Measurements from ENCODE around the gene SCG3. TPM values are rescaled to one million over a fixed set of nuclear protein-coding genes. Genes with fewer than 3 reads are reported as not detected.

The SCG3 gene
- total and polyA plus RNA-seq, 2 of the 4 experiments (the other 2 are of a cell fraction) = 0.02 TPM; not detected in 1

GRCh38 chr15:51672913-51673857, 8.1 kb upstream of the SCG3 start (continued):
- TF ChIP-seq CHD1 (IDR thresholded peaks at IDR 0.05; ENCODE audit: low read depth, low read length) = no peak

DNA sequence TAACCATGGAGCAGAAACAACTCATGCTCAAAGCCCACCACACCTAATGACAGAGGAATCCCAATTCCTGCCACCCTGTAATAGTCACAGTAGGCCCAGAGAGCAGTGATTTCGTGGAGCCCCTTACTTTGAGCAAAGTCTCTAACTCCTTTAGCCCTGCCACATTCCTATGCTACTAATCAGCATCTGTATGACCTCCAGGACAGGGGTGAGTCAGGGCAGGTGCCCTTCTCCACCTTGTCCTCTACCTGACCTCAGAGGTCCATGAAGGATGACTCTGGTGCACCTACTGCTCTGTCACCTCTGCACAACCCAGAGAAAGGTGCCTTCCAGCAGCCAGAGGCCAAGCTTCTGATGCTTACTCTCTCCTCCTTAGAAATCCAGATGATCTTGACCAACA, 6.1 kb upstream of the SCG3 start:
- in situ Hi-C loops (cut with MboI; ENCODE audit: low sequenced_read_pairs) (no loop called here), intact Hi-C loops (cut with micrococcal nuclease) (no loop called here), dilution Hi-C loops (cut with HindIII; ENCODE audit: low sequenced_read_pairs, unreplicated experiment) (no loop called here)
- Histone ChIP-seq H3K27me3 (ENCODE audit: control insufficient read depth, insufficient read depth, low read length) (peaks cover 17% of the 10 kb centered on the region), H2AFZ (replicated peaks; ENCODE audit: low read length, poor library complexity) (no peak overlapping the region), H3K79me1 (ENCODE audit: low read depth in 1 of 2, low read length in 2 of 2) (no peaks in the 10 kb centered on the region), H3K4me2 (ENCODE audit: low read depth, low read length) (no peak overlapping the region), H3K27ac (ENCODE audit: insufficient read depth, low read length) (no peak overlapping the region), H3K9me1 (ENCODE audit: insufficient read depth, low read length) (no peaks in the 10 kb centered on the region), H3K4ac (ENCODE audit: low read depth, low read length) (no peak overlapping the region), H3K14ac (replicated peaks; ENCODE audit: low read depth, low read length) (no peak overlapping the region), H4K8ac (ENCODE audit: low read depth in 2 of 2, low read length in 2 of 2) (no peak overlapping the region), H3K36me3 (ENCODE audit: control insufficient read depth, insufficient read depth, low read length) (no peaks in the 10 kb centered on the region), H3K9me3 (ENCODE audit: control insufficient read depth, insufficient read depth, low read length) (no peaks in the 10 kb centered on the region), H2BK15ac (ENCODE audit: low read depth, low read length) (no peak overlapping the region), H2BK20ac (ENCODE audit: low read depth, low read length) (no peak overlapping the region), H4K5ac (ENCODE audit: low read depth, low read length) (no peak overlapping the region), H3K4me3 (ENCODE audit: insufficient read depth, low read depth, low read length) (no peak overlapping the region), H2AK9ac (replicated peaks; ENCODE audit: low read depth, low read length, poor library complexity) (no peak overlapping the region), H3K56ac (ENCODE audit: extremely low read depth, insufficient read depth, low read length) (no peak overlapping the region), H2BK5ac (ENCODE audit: low read depth, low read length, poor library complexity, severe bottlenecking) (no peak overlapping the region), H2AK5ac (ENCODE audit: low read depth, low read length) (no peak overlapping the region), H3K9ac (ENCODE audit: low read depth, low read length) (no peak overlapping the region), H4K91ac (ENCODE audit: insufficient read depth, low read depth, low read length) (no peak overlapping the region), H3K23ac (ENCODE audit: low read depth, low read length) (no peak overlapping the region), H3K4me1 (ENCODE audit: control insufficient read depth, insufficient read depth, low read length) (no peaks in the 10 kb centered on the region), H2BK120ac (ENCODE audit: low read depth, low read length) (no peak overlapping the region), H4K20me1 (ENCODE audit: insufficient read depth, low read length) (no peaks in the 10 kb centered on the region), H3K18ac (ENCODE audit: low read depth, low read length) (no peak overlapping the region)
- DNase-seq = no peak
- TF ChIP-seq CHD1 (IDR thresholded peaks at IDR 0.05; ENCODE audit: low read depth, low read length) = no peak
- no peak for TF ChIP-seq CEBPB (IDR thresholded peaks at IDR 0.05; ENCODE audit: low read depth, low read length)
- TF ChIP-seq RFX5 (IDR thresholded peaks at IDR 0.05; ENCODE audit: low read depth, low read length) = no peak
- TF ChIP-seq MAFK (IDR thresholded peaks at IDR 0.05; ENCODE audit: low read depth, low read length) = no peak
- TF ChIP-seq, protein P1, sequence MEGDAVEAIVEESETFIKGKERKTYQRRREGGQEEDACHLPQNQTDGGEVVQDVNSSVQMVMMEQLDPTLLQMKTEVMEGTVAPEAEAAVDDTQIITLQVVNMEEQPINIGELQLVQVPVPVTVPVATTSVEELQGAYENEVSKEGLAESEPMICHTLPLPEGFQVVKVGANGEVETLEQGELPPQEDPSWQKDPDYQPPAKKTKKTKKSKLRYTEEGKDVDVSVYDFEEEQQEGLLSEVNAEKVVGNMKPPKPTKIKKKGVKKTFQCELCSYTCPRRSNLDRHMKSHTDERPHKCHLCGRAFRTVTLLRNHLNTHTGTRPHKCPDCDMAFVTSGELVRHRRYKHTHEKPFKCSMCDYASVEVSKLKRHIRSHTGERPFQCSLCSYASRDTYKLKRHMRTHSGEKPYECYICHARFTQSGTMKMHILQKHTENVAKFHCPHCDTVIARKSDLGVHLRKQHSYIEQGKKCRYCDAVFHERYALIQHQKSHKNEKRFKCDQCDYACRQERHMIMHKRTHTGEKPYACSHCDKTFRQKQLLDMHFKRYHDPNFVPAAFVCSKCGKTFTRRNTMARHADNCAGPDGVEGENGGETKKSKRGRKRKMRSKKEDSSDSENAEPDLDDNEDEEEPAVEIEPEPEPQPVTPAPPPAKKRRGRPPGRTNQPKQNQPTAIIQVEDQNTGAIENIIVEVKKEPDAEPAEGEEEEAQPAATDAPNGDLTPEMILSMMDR (conservative IDR thresholded peaks at IDR 0.05; ENCODE audit: low read depth, low read length) = no peak
- no peak for TF ChIP-seq MXI1 (IDR thresholded peaks at IDR 0.05; ENCODE audit: borderline replicate concordance, low read depth, low read length)
- no peak for ATAC-seq (ENCODE audit: low read depth)
- ChIA-PET CTCF (no interaction called here), POLR2A (ENCODE audit: unreplicated experiment) (no interaction called here)
- no TSS peak for BruUV-seq (replicated peaks)
- WGBS, 2 experiments (ENCODE audit: extremely low coverage in 2 of 2, insufficient read length in 1 of 2) = 0% methylated on average over 1 of the region's 1 CpG; no CpG with 5 or more reads in 1 of the 2 experiments
